G401.6 (cell line): Measurements from ENCODE around the gene CCNYL1.

Experiments used
- FAIRE-seq: peaks from 2 replicates; lab custom pipeline; 2012; peaks lifted over from hg19 to GRCh38; lab: Jason Lieb, UNC

Gene CCNYL1

GRCh38 chr2:207766697-207767460 lies 55.4 kb downstream of the CCNYL1 start:
- FAIRE-seq = no peak

GRCh38 chr2:207767461-207768167 lies 56.2 kb downstream of the CCNYL1 start:
- no peak for FAIRE-seq

GRCh38 chr2:207768168-207768865 lies 56.9 kb downstream of the CCNYL1 start:
- no peak for FAIRE-seq

- no peak for FAIRE-seq
These were observed 57.6 kb downstream of the CCNYL1 start for GRCh38 chr2:207768866-207769596.

GRCh38 chr2:207770602-207771404 lies 59.4 kb downstream of the CCNYL1 start:
- no peak for FAIRE-seq

GRCh38 chr2:207771421-207771820 lies 60.0 kb downstream of the CCNYL1 start:
- no peak for FAIRE-seq

GRCh38 chr2:207772081-207772843 lies 60.8 kb downstream of the CCNYL1 start:
- no peak for FAIRE-seq

- FAIRE-seq = no peak
These were observed 61.4 kb downstream of the CCNYL1 start for GRCh38 chr2:207772844-207773205.

GRCh38 chr2:207775473-207775872 lies 64.0 kb downstream of the CCNYL1 start:
- no peak for FAIRE-seq

GRCh38 chr2:207777124-207777523 lies 65.7 kb downstream of the CCNYL1 start:
- no peak for FAIRE-seq

- no peak for FAIRE-seq
These were observed 67.0 kb downstream of the CCNYL1 start for GRCh38 chr2:207778298-207778882.

- FAIRE-seq = no peak
These were observed 68.1 kb downstream of the CCNYL1 start for GRCh38 chr2:207779523-207779922.

- FAIRE-seq = no peak
These were observed 71.0 kb downstream of the CCNYL1 start for GRCh38 chr2:207782238-207783030.

GRCh38 chr2:207783514-207783913 lies 72.1 kb downstream of the CCNYL1 start:
- FAIRE-seq = no peak

- FAIRE-seq = no peak
These were observed 73.5 kb downstream of the CCNYL1 start for GRCh38 chr2:207784898-207785297.

- no peak for FAIRE-seq
These were observed 75.6 kb downstream of the CCNYL1 start for GRCh38 chr2:207787017-207787416.

GRCh38 chr2:207787800-207788199 lies 76.4 kb downstream of the CCNYL1 start:
- no peak for FAIRE-seq

GRCh38 chr2:207790898-207791297 lies 79.5 kb downstream of the CCNYL1 start:
- no peak for FAIRE-seq

- no peak for FAIRE-seq
These were observed 80.3 kb downstream of the CCNYL1 start for GRCh38 chr2:207791579-207792243.
